Measurements from ENCODE around the gene CCDC69.

The CCDC69 gene

DNA sequence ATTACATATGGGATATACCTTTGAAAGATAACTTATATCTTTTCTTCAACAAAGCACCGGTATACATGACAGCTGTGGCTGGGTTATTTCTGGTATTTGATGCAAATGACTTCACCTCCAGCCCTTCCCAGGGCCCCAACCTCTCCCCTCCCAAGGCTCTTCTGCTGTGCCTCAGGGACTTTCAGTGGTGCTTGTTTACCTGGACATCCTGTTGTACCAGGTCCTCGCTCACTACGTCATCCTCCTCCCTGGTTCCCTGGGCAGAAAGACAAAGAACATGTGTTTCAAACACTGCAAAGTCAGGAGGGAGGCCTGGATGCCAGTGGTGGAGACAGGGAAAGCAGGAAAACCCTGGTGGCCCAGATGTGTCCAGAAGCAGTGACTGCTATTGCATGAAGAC lies 89.7 kb downstream of the CCDC69 start:
- H3K4me3 ChIP-seq (ENCODE audit: low read length): no peak overlapping the region
- H3K9me3 ChIP-seq (replicated peaks; ENCODE audit: low read length): no peaks in the 10 kb centered on the region
- peaks cover 100% of the 10 kb centered on the region for H3K36me3 ChIP-seq (ENCODE audit: insufficient read depth, low read length)
- no peaks in the 10 kb centered on the region for H3K27me3 ChIP-seq (ENCODE audit: control insufficient read depth, insufficient read depth, low read length)
- H3K9ac ChIP-seq (ENCODE audit: low read depth, low read length): no peak overlapping the region
- no peaks in the 10 kb centered on the region for H3K4me1 ChIP-seq (ENCODE audit: control insufficient read depth, insufficient read depth, low read length)
- H3K4me2 ChIP-seq (ENCODE audit: low read length): no peak overlapping the region

DNA sequence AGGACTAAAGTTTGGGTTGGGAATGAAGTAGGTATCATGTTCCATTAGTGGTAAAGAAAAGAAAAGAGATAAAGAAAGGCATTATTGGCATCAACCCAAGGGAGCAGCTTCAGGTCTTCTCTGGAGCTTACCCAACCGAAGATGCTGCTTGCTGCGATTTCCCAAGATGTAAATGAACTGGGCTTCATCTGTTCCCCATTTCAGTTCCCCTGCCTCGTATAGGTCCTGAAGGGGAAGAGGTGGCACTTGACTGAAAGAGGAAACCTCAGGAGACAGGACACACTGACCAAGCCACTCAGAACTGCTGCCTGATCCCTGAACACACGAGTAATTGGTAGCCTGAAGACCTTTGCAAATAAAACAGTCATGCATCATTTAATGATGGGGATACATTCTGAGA lies 90.9 kb downstream of the CCDC69 start:
- Histone ChIP-seq H3K9me3 (replicated peaks; ENCODE audit: low read length) (no peaks in the 10 kb centered on the region), H3K4me2 (ENCODE audit: low read length) (no peak overlapping the region), H3K4me1 (ENCODE audit: control insufficient read depth, insufficient read depth, low read length) (no peaks in the 10 kb centered on the region), H3K27me3 (ENCODE audit: control insufficient read depth, insufficient read depth, low read length) (no peaks in the 10 kb centered on the region), H3K4me3 (ENCODE audit: low read length) (no peak overlapping the region), H3K9ac (ENCODE audit: low read depth, low read length) (no peak overlapping the region), H3K36me3 (ENCODE audit: insufficient read depth, low read length) (peaks cover 100% of the 10 kb centered on the region)

Measured in skeletal muscle satellite cell (primary cell).